SK-N-SH (cell line): ENCODE measurements around the gene UBE2L5. TPM values are rescaled to one million over a fixed set of nuclear protein-coding genes. Genes with fewer than 3 reads are reported as not detected.

ENCODE experiments used
- CTCF ChIA-PET: fragments of 300-600, 350-600 bp; formaldehyde crosslinking; extraction: SDS; loops from one replicate; lab custom pipeline; 2021; lab: Yijun Ruan, JAX
- POLR2A ChIA-PET: fragments of 350-600 bp; sonication (Branson Sonifier 250); formaldehyde crosslinking; extraction: SDS; loops from one replicate; lab custom pipeline; 2020; ENCODE audit warnings: antibody characterized with exemption, inconsistent platforms; lab: Yijun Ruan, JAX
- DNase-seq: peaks from one replicate; pipeline ENCODE4 v3.0.0; 2012
- H2AFZ ChIP-seq: fragments of 200-600 bp; sonication (generic); 2 replicates; pipeline ENCODE4 v1.8.1; 2016; ENCODE audit warnings: antibody characterized with exemption, mild to moderate bottlenecking, low read depth
- H3F3A ChIP-seq: fragments of 200-600 bp; sonication (generic); replicated peaks from 2 replicates; pipeline ENCODE3; 2016; ENCODE audit warnings: antibody characterized with exemption, mild to moderate bottlenecking; ENCODE audit not compliant: insufficient read depth
- H3K27ac ChIP-seq, 2 experiments: fragments of 200-500 bp in 1 of 2; fragments of 200-600 bp in 1 of 2; sonication (Bioruptor generic) in 1 of 2; sonication (generic), shearing (Covaris generic) in 1 of 2; 2 replicates each; pipeline versions ENCODE4 v1.5.1 to v1.6.1; 2014 to 2016; ENCODE audit warnings: low read depth in 2 of 2, inconsistent platforms in 1 of 2, low read length in 1 of 2, mild to moderate bottlenecking in 1 of 2, mixed read lengths in 1 of 2
- H3K27me3 ChIP-seq: fragments of 200-600 bp; sonication (generic), shearing (Covaris generic); 2 replicates; pipeline ENCODE4 v1.6.1; 2016; ENCODE audit warnings: mixed run types; ENCODE audit not compliant: insufficient read depth
- H3K36me3 ChIP-seq, 2 experiments: fragments of 200-500 bp in 1 of 2; fragments of 200-600 bp in 1 of 2; sonication (Bioruptor generic) in 1 of 2; sonication (generic) in 1 of 2; replicated peaks in 1 of 2; 2 replicates each; pipeline versions ENCODE3 to v1.5.1; 2014 to 2016; ENCODE audit warnings: low read length in 1 of 2, mild to moderate bottlenecking in 1 of 2; ENCODE audit not compliant: insufficient read depth in 2 of 2, control insufficient read depth in 1 of 2
- H3K4me1 ChIP-seq, 2 experiments: fragments of 200-500 bp in 1 of 2; fragments of 200-600 bp in 1 of 2; sonication (Bioruptor generic) in 1 of 2; sonication (generic), shearing (Covaris generic) in 1 of 2; 2 replicates each; pipeline versions ENCODE4 v1.5.1 to v1.6.1; 2014 to 2016; ENCODE audit warnings: low read depth in 1 of 2, low read length in 1 of 2, mixed run types in 1 of 2; ENCODE audit not compliant: insufficient read depth in 2 of 2, control insufficient read depth in 1 of 2
- H3K4me2 ChIP-seq: fragments of 200-600 bp; sonication (generic), shearing (Covaris generic); 2 replicates; pipeline ENCODE4 v1.6.1; 2017; ENCODE audit warnings: mixed run types
- H3K4me3 ChIP-seq, 2 experiments: fragments of 200-500 bp in 1 of 2; fragments of 200-600 bp in 1 of 2; sonication (Bioruptor generic) in 1 of 2; sonication (generic), shearing (Covaris generic) in 1 of 2; 2 replicates each; pipeline versions ENCODE4 v1.5.1 to v1.8.1; 2014 to 2016; ENCODE audit warnings: low read depth in 2 of 2, inconsistent platforms in 1 of 2, low read length in 1 of 2, mild to moderate bottlenecking in 1 of 2, mixed read lengths in 1 of 2, moderate library complexity in 1 of 2
- H3K79me2 ChIP-seq: fragments of 200-600 bp; sonication (generic); 2 replicates; pipeline ENCODE4 v1.8.1; 2017; ENCODE audit warnings: mild to moderate bottlenecking; ENCODE audit not compliant: insufficient read depth
- H3K9ac ChIP-seq: fragments of 200-600 bp; sonication (generic); 2 replicates; pipeline ENCODE4 v1.6.1; 2017; ENCODE audit warnings: mixed run types
- H3K9me2 ChIP-seq: fragments of 200-600 bp; sonication (generic); 2 replicates; pipeline ENCODE4 v1.6.1; 2017; ENCODE audit warnings: mixed run types
- H3K9me3 ChIP-seq: fragments of 200-600 bp; sonication (generic); 2 replicates; pipeline ENCODE4 v1.6.1; 2017; ENCODE audit warnings: mixed run types, mild to moderate bottlenecking, moderate library complexity
- H4K20me1 ChIP-seq: fragments of 200-600 bp; sonication (generic); 2 replicates; pipeline ENCODE4 v1.6.1; 2017; ENCODE audit warnings: mild to moderate bottlenecking, mixed run types; ENCODE audit not compliant: insufficient read depth
- EP300 ChIP-seq, 2 experiments: IDR thresholded peaks; 2 replicates each; pipeline versions ENCODE4 v1.4.0 to v1.6.1; 2012; ENCODE audit warnings: borderline replicate concordance in 1 of 2, low read depth in 1 of 2, low read length in 1 of 2
- FOSL2 ChIP-seq: IDR thresholded peaks from 2 replicates; pipeline ENCODE4 v1.4.0; 2012; ENCODE audit warnings: low read depth, mild to moderate bottlenecking, moderate library complexity, borderline replicate concordance
- NRF1 ChIP-seq: IDR thresholded peaks from 2 replicates; pipeline ENCODE4 v1.6.1; 2012; ENCODE audit warnings: low read depth, mild to moderate bottlenecking, low read length
- RFX5 ChIP-seq: IDR thresholded peaks from 2 replicates; pipeline ENCODE4 v1.6.1; 2012; ENCODE audit warnings: mild to moderate bottlenecking, improper control_type of control experiment, low read length
- SMC3 ChIP-seq: IDR thresholded peaks from 2 replicates; pipeline ENCODE4 v1.6.1; 2012; ENCODE audit warnings: low read depth, low read length, improper control_type of control experiment
- TAF1 ChIP-seq: IDR thresholded peaks from 2 replicates; pipeline ENCODE4 v1.6.1; 2012; ENCODE audit warnings: low read depth, mild to moderate bottlenecking, low read length, moderate library complexity, borderline replicate concordance
- WGBS: methylation state at CpG from one replicate; pipeline ENCODE4 v1.1.6; 2017; ENCODE audit warnings: low lambda C conversion rate; 5-methylcytosine and 5-hydroxymethylcytosine counted together
- polyA plus RNA-seq, 3 experiments: library from polyadenylated mRNA; depleted of rRNA; stranded (reverse); fragments of >200 nt; gene quantifications; 2 replicates each; pipeline ENCODE4 v1.2.3, GENCODE V29; 2012
- TF ChIP-seq, protein P1 (sequence below): IDR thresholded peaks from 2 replicates; pipeline ENCODE4; 2012
- TF ChIP-seq, protein P2 (sequence below): fragments of 200-600 bp; sonication (generic); IDR thresholded peaks from 2 replicates; pipeline ENCODE4 v1.6.1; 2017; ENCODE audit warnings: antibody characterized with exemption, mild to moderate bottlenecking, moderate library complexity
- TF ChIP-seq, protein P3 (sequence below): IDR thresholded peaks from 2 replicates; pipeline ENCODE4 v1.4.0; 2012; ENCODE audit warnings: low read depth, borderline replicate concordance
- TF ChIP-seq, protein P4 (sequence below): IDR thresholded peaks from 2 replicates; pipeline ENCODE4 v1.6.1; 2012; ENCODE audit warnings: mild to moderate bottlenecking, low read depth, low read length, moderate library complexity

UBE2L5 gene
- polyA plus RNA-seq, 1 of the 3 experiments (the other 2 are of a cell fraction) = 0.02 TPM

DNA sequence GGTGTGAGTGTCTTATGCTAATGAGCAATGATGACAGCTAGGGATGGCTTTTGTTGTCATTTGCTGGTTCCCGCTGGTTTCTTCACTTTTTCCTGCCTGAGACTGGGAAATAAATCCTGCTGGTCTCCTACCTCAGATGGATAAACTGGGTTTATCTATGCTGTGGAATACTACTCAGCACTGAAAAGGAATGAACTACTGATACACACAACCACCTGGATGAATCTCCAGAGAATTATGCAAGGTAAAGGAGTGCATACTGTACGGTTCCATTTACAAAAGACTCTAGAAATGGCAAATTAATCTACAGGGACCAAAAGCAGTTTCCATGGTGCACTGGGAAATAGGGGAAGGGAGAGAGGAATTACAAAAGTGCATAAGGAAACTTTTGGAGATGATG lies 41.2 kb upstream of the UBE2L5 start:
- Histone ChIP-seq H3K27ac (no peak overlapping the region), H3K36me3 (no peaks in the 10 kb centered on the region)
- 64% methylated on average over 2 of the region's 2 CpGs for WGBS

More for the DNA sequence above, 41.2 kb upstream of the UBE2L5 start:
- no peak for TF ChIP-seq FOSL2
- TF ChIP-seq, protein P1, sequence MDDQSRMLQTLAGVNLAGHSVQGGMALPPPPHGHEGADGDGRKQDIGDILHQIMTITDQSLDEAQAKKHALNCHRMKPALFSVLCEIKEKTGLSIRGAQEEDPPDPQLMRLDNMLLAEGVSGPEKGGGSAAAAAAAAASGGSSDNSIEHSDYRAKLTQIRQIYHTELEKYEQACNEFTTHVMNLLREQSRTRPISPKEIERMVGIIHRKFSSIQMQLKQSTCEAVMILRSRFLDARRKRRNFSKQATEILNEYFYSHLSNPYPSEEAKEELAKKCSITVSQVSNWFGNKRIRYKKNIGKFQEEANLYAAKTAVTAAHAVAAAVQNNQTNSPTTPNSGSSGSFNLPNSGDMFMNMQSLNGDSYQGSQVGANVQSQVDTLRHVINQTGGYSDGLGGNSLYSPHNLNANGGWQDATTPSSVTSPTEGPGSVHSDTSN = no peak
- no peak for TF ChIP-seq SMC3
- no peak for TF ChIP-seq NRF1
- TF ChIP-seq, protein P2, sequence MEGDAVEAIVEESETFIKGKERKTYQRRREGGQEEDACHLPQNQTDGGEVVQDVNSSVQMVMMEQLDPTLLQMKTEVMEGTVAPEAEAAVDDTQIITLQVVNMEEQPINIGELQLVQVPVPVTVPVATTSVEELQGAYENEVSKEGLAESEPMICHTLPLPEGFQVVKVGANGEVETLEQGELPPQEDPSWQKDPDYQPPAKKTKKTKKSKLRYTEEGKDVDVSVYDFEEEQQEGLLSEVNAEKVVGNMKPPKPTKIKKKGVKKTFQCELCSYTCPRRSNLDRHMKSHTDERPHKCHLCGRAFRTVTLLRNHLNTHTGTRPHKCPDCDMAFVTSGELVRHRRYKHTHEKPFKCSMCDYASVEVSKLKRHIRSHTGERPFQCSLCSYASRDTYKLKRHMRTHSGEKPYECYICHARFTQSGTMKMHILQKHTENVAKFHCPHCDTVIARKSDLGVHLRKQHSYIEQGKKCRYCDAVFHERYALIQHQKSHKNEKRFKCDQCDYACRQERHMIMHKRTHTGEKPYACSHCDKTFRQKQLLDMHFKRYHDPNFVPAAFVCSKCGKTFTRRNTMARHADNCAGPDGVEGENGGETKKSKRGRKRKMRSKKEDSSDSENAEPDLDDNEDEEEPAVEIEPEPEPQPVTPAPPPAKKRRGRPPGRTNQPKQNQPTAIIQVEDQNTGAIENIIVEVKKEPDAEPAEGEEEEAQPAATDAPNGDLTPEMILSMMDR = no peak
- TF ChIP-seq RFX5 = no peak
- TF ChIP-seq, protein P3, sequence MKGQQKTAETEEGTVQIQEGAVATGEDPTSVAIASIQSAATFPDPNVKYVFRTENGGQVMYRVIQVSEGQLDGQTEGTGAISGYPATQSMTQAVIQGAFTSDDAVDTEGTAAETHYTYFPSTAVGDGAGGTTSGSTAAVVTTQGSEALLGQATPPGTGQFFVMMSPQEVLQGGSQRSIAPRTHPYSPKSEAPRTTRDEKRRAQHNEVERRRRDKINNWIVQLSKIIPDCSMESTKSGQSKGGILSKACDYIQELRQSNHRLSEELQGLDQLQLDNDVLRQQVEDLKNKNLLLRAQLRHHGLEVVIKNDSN = no peak
- TF ChIP-seq, protein P4, sequence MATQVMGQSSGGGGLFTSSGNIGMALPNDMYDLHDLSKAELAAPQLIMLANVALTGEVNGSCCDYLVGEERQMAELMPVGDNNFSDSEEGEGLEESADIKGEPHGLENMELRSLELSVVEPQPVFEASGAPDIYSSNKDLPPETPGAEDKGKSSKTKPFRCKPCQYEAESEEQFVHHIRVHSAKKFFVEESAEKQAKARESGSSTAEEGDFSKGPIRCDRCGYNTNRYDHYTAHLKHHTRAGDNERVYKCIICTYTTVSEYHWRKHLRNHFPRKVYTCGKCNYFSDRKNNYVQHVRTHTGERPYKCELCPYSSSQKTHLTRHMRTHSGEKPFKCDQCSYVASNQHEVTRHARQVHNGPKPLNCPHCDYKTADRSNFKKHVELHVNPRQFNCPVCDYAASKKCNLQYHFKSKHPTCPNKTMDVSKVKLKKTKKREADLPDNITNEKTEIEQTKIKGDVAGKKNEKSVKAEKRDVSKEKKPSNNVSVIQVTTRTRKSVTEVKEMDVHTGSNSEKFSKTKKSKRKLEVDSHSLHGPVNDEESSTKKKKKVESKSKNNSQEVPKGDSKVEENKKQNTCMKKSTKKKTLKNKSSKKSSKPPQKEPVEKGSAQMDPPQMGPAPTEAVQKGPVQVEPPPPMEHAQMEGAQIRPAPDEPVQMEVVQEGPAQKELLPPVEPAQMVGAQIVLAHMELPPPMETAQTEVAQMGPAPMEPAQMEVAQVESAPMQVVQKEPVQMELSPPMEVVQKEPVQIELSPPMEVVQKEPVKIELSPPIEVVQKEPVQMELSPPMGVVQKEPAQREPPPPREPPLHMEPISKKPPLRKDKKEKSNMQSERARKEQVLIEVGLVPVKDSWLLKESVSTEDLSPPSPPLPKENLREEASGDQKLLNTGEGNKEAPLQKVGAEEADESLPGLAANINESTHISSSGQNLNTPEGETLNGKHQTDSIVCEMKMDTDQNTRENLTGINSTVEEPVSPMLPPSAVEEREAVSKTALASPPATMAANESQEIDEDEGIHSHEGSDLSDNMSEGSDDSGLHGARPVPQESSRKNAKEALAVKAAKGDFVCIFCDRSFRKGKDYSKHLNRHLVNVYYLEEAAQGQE = no peak
- TF ChIP-seq EP300 (IDR thresholded peaks at IDR 0.05; ENCODE audit: borderline replicate concordance in 1 of 2, low read depth in 1 of 2, low read length in 1 of 2) = no peak
- TF ChIP-seq TAF1 = no peak
- Histone ChIP-seq H3K9me3 (no peaks in the 10 kb centered on the region), H3F3A (no peaks in the 10 kb centered on the region), H3K9ac (no peak overlapping the region), H3K4me1 (no peaks in the 10 kb centered on the region; a peak in 1 of 4 replicates), H2AFZ (no peak overlapping the region), H3K9me2 (no peaks in the 10 kb centered on the region), H3K27me3 (no peaks in the 10 kb centered on the region), H3K4me3 (no peak overlapping the region), H4K20me1 (no peaks in the 10 kb centered on the region), H3K4me2 (no peak overlapping the region), H3K79me2 (no peaks in the 10 kb centered on the region)
- POLR2A ChIA-PET = no interaction called here
- CTCF ChIA-PET = interaction anchor here (0.6 kb wide), 1 partner anchor 884 kb away, joined by 3 read pairs; no protein-coding TSS in a partner anchor
- DNase-seq = no peak
